Thoracic aorta (tissue), 2 donors: ENCODE measurements around the gene ENO2. TPM values are rescaled to one million over a fixed set of nuclear protein-coding genes. Genes with fewer than 3 reads are reported as not detected.

Experiments used
- ATAC-seq: fragments of 150-250 bp; one replicate; pipeline ENCODE4 v1.8.0; 2017; ENCODE audit warnings: low read depth; ENCODE audit not compliant: insufficient number of reproducible peaks, low FRiP score
- DNase-seq: peaks from one replicate; pipeline ENCODE4 v3.0.0-alpha.2; 2020; ENCODE audit warnings: low spot score
- H3K27ac ChIP-seq, 2 donors: fragments of 200-600 bp; sonication (generic); 1 replicate in 1 of 2; 2 replicates in 1 of 2; pipeline ENCODE4 v1.5.1; 2016; ENCODE audit warnings: mild to moderate bottlenecking in 2 of 2, moderate library complexity in 2 of 2
- H3K27me3 ChIP-seq: fragments of 200-600 bp; sonication (generic); replicated peaks from 2 replicates; pipeline ENCODE4 v1.6.0; 2016; ENCODE audit warnings: mild to moderate bottlenecking; ENCODE audit not compliant: insufficient read depth
- H3K36me3 ChIP-seq: fragments of 200-600 bp; sonication (generic); one replicate; pipeline ENCODE4 v1.5.1; 2016
- H3K4me1 ChIP-seq, 2 donors: fragments of 200-600 bp; sonication (generic); 1 replicate in 1 of 2; 2 replicates in 1 of 2; pipeline versions ENCODE4 v1.5.1 to v1.6.0; 2016; ENCODE audit warnings: low read depth in 2 of 2, mild to moderate bottlenecking in 1 of 2; ENCODE audit not compliant: control insufficient read depth in 1 of 2
- H3K4me3 ChIP-seq: fragments of 200-600 bp; sonication (generic); 2 replicates; pipeline ENCODE4 v1.5.1; 2016; ENCODE audit warnings: mild to moderate bottlenecking
- H3K9me3 ChIP-seq: fragments of 200-600 bp; sonication (generic); 2 replicates; pipeline ENCODE4 v1.5.1; 2016
- CTCF ChIP-seq: fragments of 200-600 bp; sonication (generic); IDR thresholded peaks from one replicate; pipeline ENCODE4 v1.5.1; 2019; ENCODE audit warnings: antibody characterized with exemption
- total RNA-seq, 2 donors: library from RNA; depleted of rRNA; stranded (reverse); fragments of >200 nt; gene quantifications; one replicate each; pipeline versions ENCODE4 v1.1.0 to v1.2.3, GENCODE V29; 2016

The ENO2 gene
- total RNA-seq, 2 donors from 2014 or later = 53.6 to 57.9 TPM

- H3K9me3 ChIP-seq = no peaks in the 10 kb centered on the region
- peaks cover 2 to 5% of the 10 kb centered on the region in 2 donors for H3K4me1 ChIP-seq
- no peak for DNase-seq
- H3K4me3 ChIP-seq = peak overlapping the region; percentile 66
- H3K36me3 ChIP-seq = no peaks in the 10 kb centered on the region
- H3K27ac ChIP-seq = no peak overlapping the region
- no peak for ATAC-seq
- H3K27me3 ChIP-seq = no peaks in the 10 kb centered on the region
- TF ChIP-seq CTCF = no peak
Measured at GRCh38 chr12:6952121-6952862, 37.9 kb downstream of the ENO2 start.

- DNase-seq = no peak
- no peak for ATAC-seq
- TF ChIP-seq CTCF = no peak
- H3K36me3 ChIP-seq = no peaks in the 10 kb centered on the region
- H3K27me3 ChIP-seq = no peaks in the 10 kb centered on the region
- H3K4me1 ChIP-seq = peaks cover 2 to 5% of the 10 kb centered on the region in 2 donors
- no peaks in the 10 kb centered on the region for H3K9me3 ChIP-seq
- H3K4me3 ChIP-seq = peak overlapping the region; percentile 66
- peak overlapping the region in 1 of 2 donors; percentile 51 for H3K27ac ChIP-seq
Measured at GRCh38 chr12:6952863-6953441, 38.6 kb downstream of the ENO2 start.

GRCh38 chr12:6953442-6954315, 39.3 kb downstream of the ENO2 start:
- Histone ChIP-seq H3K4me3 (peak overlapping the region; percentile 66), H3K27ac (peak overlapping the region in 1 of 2 donors; percentile 51), H3K36me3 (no peaks in the 10 kb centered on the region), H3K9me3 (no peaks in the 10 kb centered on the region), H3K27me3 (no peaks in the 10 kb centered on the region), H3K4me1 (peaks cover 5% of the 10 kb centered on the region in 2 donors)
- DNase-seq = no peak
- ATAC-seq = no peak
- TF ChIP-seq CTCF = no peak

GRCh38 chr12:6954316-6955107, 40.1 kb downstream of the ENO2 start:
- Histone ChIP-seq H3K4me1 (peaks cover 5% of the 10 kb centered on the region in 2 donors), H3K36me3 (no peaks in the 10 kb centered on the region), H3K4me3 (peak overlapping the region; percentile 66), H3K27ac (no peak overlapping the region), H3K27me3 (no peaks in the 10 kb centered on the region), H3K9me3 (no peaks in the 10 kb centered on the region)
- no peak for TF ChIP-seq CTCF
- no peak for ATAC-seq
- DNase-seq = no peak
